SK-N-SH (cell line): Measurements from ENCODE around the gene SKP2.

Experiments
- CTCF ChIP-seq: fragments of 200-600 bp; sonication (generic); IDR thresholded peaks from 2 replicates; pipeline ENCODE4 v1.6.1; 2017; ENCODE audit warnings: antibody characterized with exemption, mild to moderate bottlenecking, moderate library complexity
- EP300 ChIP-seq, 2 experiments: IDR thresholded peaks; 2 replicates each; pipeline versions ENCODE4 v1.4.0 to v1.6.1; 2012; ENCODE audit warnings: borderline replicate concordance in 1 of 2, low read depth in 1 of 2, low read length in 1 of 2
- MXI1 ChIP-seq: IDR thresholded peaks from 2 replicates; pipeline ENCODE4 v1.6.1; 2012; ENCODE audit warnings: mild to moderate bottlenecking, low read depth, low read length, improper control_type of control experiment
- POLR2AphosphoS5 ChIP-seq: IDR thresholded peaks from 2 replicates; pipeline ENCODE4 v1.6.1; 2012; ENCODE audit warnings: low read depth, low read length
- RAD21 ChIP-seq: IDR thresholded peaks from 2 replicates; pipeline ENCODE4 v1.6.1; 2012; ENCODE audit warnings: mild to moderate bottlenecking, low read length
- RCOR1 ChIP-seq: fragments of 150-350 bp; IDR thresholded peaks from 2 replicates; pipeline ENCODE4 v1.6.1; 2017; ENCODE audit warnings: antibody characterized with exemption, low read length
- SIN3A ChIP-seq: IDR thresholded peaks from 2 replicates; pipeline ENCODE4 v1.6.1; 2012; ENCODE audit warnings: low read depth, mild to moderate bottlenecking, low read length, moderate library complexity, borderline replicate concordance
- SMC3 ChIP-seq: IDR thresholded peaks from 2 replicates; pipeline ENCODE4 v1.6.1; 2012; ENCODE audit warnings: low read depth, low read length, improper control_type of control experiment
- TAF1 ChIP-seq: IDR thresholded peaks from 2 replicates; pipeline ENCODE4 v1.6.1; 2012; ENCODE audit warnings: low read depth, mild to moderate bottlenecking, low read length, moderate library complexity, borderline replicate concordance
- TEAD4 ChIP-seq: IDR thresholded peaks from 2 replicates; pipeline ENCODE4 v1.4.0; 2012; ENCODE audit warnings: mild to moderate bottlenecking, borderline replicate concordance; ENCODE audit not compliant: insufficient read depth
- YY1 ChIP-seq: IDR thresholded peaks from 2 replicates; pipeline ENCODE4 v1.4.0; 2012; ENCODE audit warnings: low read depth, mild to moderate bottlenecking

GRCh38 chr5:36227046-36227445, 75.1 kb downstream of the SKP2 start:
- TF ChIP-seq CTCF (no peak), TEAD4 (no peak), TAF1 (no peak), YY1 (no peak), POLR2AphosphoS5 (no peak), EP300 (IDR thresholded peaks at IDR 0.05; ENCODE audit: borderline replicate concordance in 1 of 2, low read depth in 1 of 2, low read length in 1 of 2) (peak in 1 of 2 experiments; percentile 53; a peak in 1 of 4 replicates), RCOR1 (0 out of 2 replicates have a peak, but pooled peaks have one; percentile 27), RAD21 (no peak), MXI1 (no peak), SIN3A (no peak), SMC3 (no peak)
